Activated naive CD8-positive, alpha-beta T cell (primary cell): ENCODE measurements around the gene AP5B1.

Experiments
- H3K27ac Mint-ChIP-seq: one replicate; pipeline ENCODE4 v1.8.0; 2021; ENCODE audit warnings: mixed read lengths
- H3K27me3 Mint-ChIP-seq: one replicate; pipeline ENCODE4 v1.8.0; 2021; ENCODE audit warnings: mixed read lengths
- H3K36me3 Mint-ChIP-seq: one replicate; pipeline ENCODE4 v1.8.0; 2021; ENCODE audit warnings: mixed read lengths
- H3K4me1 Mint-ChIP-seq: one replicate; pipeline ENCODE4 v1.8.0; 2021; ENCODE audit warnings: low read depth, mixed read lengths
- H3K4me3 Mint-ChIP-seq: one replicate; pipeline ENCODE4 v1.8.0; 2021; ENCODE audit warnings: mild to moderate bottlenecking, mixed read lengths
- H3K9me3 Mint-ChIP-seq: one replicate; pipeline ENCODE4 v1.8.0; 2021; ENCODE audit warnings: low read depth, mixed read lengths

Gene AP5B1

GRCh38 chr11:65808744-65809341, 28.1 kb upstream of the AP5B1 start:
- Mint-ChIP-seq H3K4me3 (no peak overlapping the region), H3K27ac (no peak overlapping the region), H3K4me1 (no peaks in the 10 kb centered on the region), H3K9me3 (no peaks in the 10 kb centered on the region), H3K36me3 (no peaks in the 10 kb centered on the region), H3K27me3 (no peaks in the 10 kb centered on the region)

- H3K27me3 Mint-ChIP-seq, result no peaks in the 10 kb centered on the region
- no peak overlapping the region for H3K4me3 Mint-ChIP-seq
- no peak overlapping the region for H3K27ac Mint-ChIP-seq
- H3K36me3 Mint-ChIP-seq, result no peaks in the 10 kb centered on the region
- H3K9me3 Mint-ChIP-seq, result no peaks in the 10 kb centered on the region
- no peaks in the 10 kb centered on the region for H3K4me1 Mint-ChIP-seq
These were observed 26.2 kb upstream of the AP5B1 start for GRCh38 chr11:65806979-65807378.

- Mint-ChIP-seq H3K27ac (no peak overlapping the region), H3K4me1 (no peaks in the 10 kb centered on the region), H3K27me3 (peaks cover under 1% of the 10 kb centered on the region), H3K36me3 (no peaks in the 10 kb centered on the region), H3K9me3 (no peaks in the 10 kb centered on the region), H3K4me3 (no peak overlapping the region)
These were observed 23.2 kb upstream of the AP5B1 start for GRCh38 chr11:65803797-65804492.

- Mint-ChIP-seq H3K27me3 (peaks cover 3% of the 10 kb centered on the region), H3K4me3 (no peak overlapping the region), H3K4me1 (no peaks in the 10 kb centered on the region), H3K36me3 (no peaks in the 10 kb centered on the region), H3K9me3 (no peaks in the 10 kb centered on the region), H3K27ac (no peak overlapping the region)
These were observed 22.1 kb upstream of the AP5B1 start for GRCh38 chr11:65802841-65803240.

GRCh38 chr11:65801153-65801987, 20.6 kb upstream of the AP5B1 start:
- peaks cover 3% of the 10 kb centered on the region for H3K27me3 Mint-ChIP-seq
- H3K9me3 Mint-ChIP-seq, result no peaks in the 10 kb centered on the region
- no peak overlapping the region for H3K4me3 Mint-ChIP-seq
- H3K4me1 Mint-ChIP-seq, result no peaks in the 10 kb centered on the region
- H3K36me3 Mint-ChIP-seq, result no peaks in the 10 kb centered on the region
- no peak overlapping the region for H3K27ac Mint-ChIP-seq

GRCh38 chr11:65798882-65799281, 18.1 kb upstream of the AP5B1 start:
- no peak overlapping the region for H3K4me3 Mint-ChIP-seq
- peaks cover 3% of the 10 kb centered on the region for H3K27me3 Mint-ChIP-seq
- H3K36me3 Mint-ChIP-seq, result no peaks in the 10 kb centered on the region
- H3K9me3 Mint-ChIP-seq, result no peaks in the 10 kb centered on the region
- no peaks in the 10 kb centered on the region for H3K4me1 Mint-ChIP-seq
- H3K27ac Mint-ChIP-seq, result no peak overlapping the region

- Mint-ChIP-seq H3K9me3 (no peaks in the 10 kb centered on the region), H3K36me3 (no peaks in the 10 kb centered on the region), H3K27ac (no peak overlapping the region), H3K4me3 (no peak overlapping the region), H3K4me1 (no peaks in the 10 kb centered on the region), H3K27me3 (peaks cover 3% of the 10 kb centered on the region)
These were observed 16.9 kb upstream of the AP5B1 start for GRCh38 chr11:65797711-65798110.

- no peak overlapping the region for H3K27ac Mint-ChIP-seq
- peaks cover 3% of the 10 kb centered on the region for H3K27me3 Mint-ChIP-seq
- no peak overlapping the region for H3K4me3 Mint-ChIP-seq
- H3K9me3 Mint-ChIP-seq, result no peaks in the 10 kb centered on the region
- H3K4me1 Mint-ChIP-seq, result no peaks in the 10 kb centered on the region
- no peaks in the 10 kb centered on the region for H3K36me3 Mint-ChIP-seq
These were observed 16.2 kb upstream of the AP5B1 start for GRCh38 chr11:65796726-65797601.

GRCh38 chr11:65794570-65795510, 14.1 kb upstream of the AP5B1 start:
- Mint-ChIP-seq H3K9me3 (no peaks in the 10 kb centered on the region), H3K27ac (no peak overlapping the region), H3K27me3 (peaks cover 7% of the 10 kb centered on the region), H3K4me3 (no peak overlapping the region), H3K36me3 (no peaks in the 10 kb centered on the region), H3K4me1 (no peaks in the 10 kb centered on the region)

- H3K27ac Mint-ChIP-seq, result no peak overlapping the region
- peaks cover 9% of the 10 kb centered on the region for H3K27me3 Mint-ChIP-seq
- no peak overlapping the region for H3K4me3 Mint-ChIP-seq
- H3K36me3 Mint-ChIP-seq, result no peaks in the 10 kb centered on the region
- H3K4me1 Mint-ChIP-seq, result no peaks in the 10 kb centered on the region
- no peaks in the 10 kb centered on the region for H3K9me3 Mint-ChIP-seq
These were observed 13.0 kb upstream of the AP5B1 start for GRCh38 chr11:65793625-65794400.

- peaks cover 10% of the 10 kb centered on the region for H3K27me3 Mint-ChIP-seq
- no peaks in the 10 kb centered on the region for H3K9me3 Mint-ChIP-seq
- no peaks in the 10 kb centered on the region for H3K36me3 Mint-ChIP-seq
- H3K27ac Mint-ChIP-seq, result no peak overlapping the region
- H3K4me3 Mint-ChIP-seq, result no peak overlapping the region
- peaks cover 4% of the 10 kb centered on the region for H3K4me1 Mint-ChIP-seq
These were observed 12.4 kb upstream of the AP5B1 start for GRCh38 chr11:65793144-65793581.

GRCh38 chr11:65792456-65792855, 11.7 kb upstream of the AP5B1 start:
- Mint-ChIP-seq H3K4me1 (peaks cover 7% of the 10 kb centered on the region), H3K4me3 (no peak overlapping the region), H3K36me3 (no peaks in the 10 kb centered on the region), H3K27ac (no peak overlapping the region), H3K27me3 (peaks cover 11% of the 10 kb centered on the region), H3K9me3 (no peaks in the 10 kb centered on the region)

- Mint-ChIP-seq H3K36me3 (no peaks in the 10 kb centered on the region), H3K27ac (no peak overlapping the region), H3K9me3 (no peaks in the 10 kb centered on the region), H3K27me3 (peaks cover 11% of the 10 kb centered on the region), H3K4me3 (no peak overlapping the region), H3K4me1 (peaks cover 7% of the 10 kb centered on the region)
These were observed 11.0 kb upstream of the AP5B1 start for GRCh38 chr11:65791719-65792213.
